Measurements from ENCODE around the gene APAF1. TPM values are rescaled to one million over a fixed set of nuclear protein-coding genes. Genes with fewer than 3 reads are reported as not detected.

Gene APAF1
- total and polyA plus RNA-seq, 4 donors = 25.7 to 42.8 (median 40.3) TPM

- no peak overlapping the region for H3K4me3 ChIP-seq (ENCODE audit: low read depth, low read length)
- WGBS (ENCODE audit: insufficient coverage) = no CpG with 5 or more reads among the region's 2 CpGs
- H3K36me3 ChIP-seq (ENCODE audit: control insufficient read depth, insufficient read depth, low read length) = peaks cover 27% of the 10 kb centered on the region
- DNase-seq (ENCODE audit: low read depth in 4 of 6, low spot score in 6 of 6) = no peak
- H3K27me3 ChIP-seq (ENCODE audit: control insufficient read depth, insufficient read depth, low read length) = no peaks in the 10 kb centered on the region
- no peaks in the 10 kb centered on the region for H3K4me1 ChIP-seq (ENCODE audit: control insufficient read depth, insufficient read depth, low read length)
- no peak overlapping the region for H3K27ac ChIP-seq (ENCODE audit: low read depth, low read length)
- no peaks in the 10 kb centered on the region for H3K9me3 ChIP-seq (ENCODE audit: control insufficient read depth, insufficient read depth, low read length)
These were observed 39.1 kb downstream of the APAF1 start for GRCh38 chr12:98684199-98684598.

- no CpG with 5 or more reads among the region's 2 CpGs for WGBS (ENCODE audit: insufficient coverage)
- no peak for DNase-seq (ENCODE audit: low read depth in 4 of 6, low spot score in 6 of 6)
- H3K36me3 ChIP-seq (ENCODE audit: control insufficient read depth, insufficient read depth, low read length) = peaks cover 26% of the 10 kb centered on the region
- H3K4me1 ChIP-seq (ENCODE audit: control insufficient read depth, insufficient read depth, low read length) = no peaks in the 10 kb centered on the region
- H3K27me3 ChIP-seq (ENCODE audit: control insufficient read depth, insufficient read depth, low read length) = no peaks in the 10 kb centered on the region
- H3K27ac ChIP-seq (ENCODE audit: low read depth, low read length) = no peak overlapping the region
- no peaks in the 10 kb centered on the region for H3K9me3 ChIP-seq (ENCODE audit: control insufficient read depth, insufficient read depth, low read length)
- H3K4me3 ChIP-seq (ENCODE audit: low read depth, low read length) = no peak overlapping the region
These were observed 41.5 kb downstream of the APAF1 start for GRCh38 chr12:98686603-98687002.

GRCh38 chr12:98691351-98691750 lies 46.3 kb downstream of the APAF1 start:
- no peaks in the 10 kb centered on the region for H3K27me3 ChIP-seq (ENCODE audit: control insufficient read depth, insufficient read depth, low read length)
- peaks cover 20% of the 10 kb centered on the region for H3K36me3 ChIP-seq (ENCODE audit: control insufficient read depth, insufficient read depth, low read length)
- no peaks in the 10 kb centered on the region for H3K9me3 ChIP-seq (ENCODE audit: control insufficient read depth, insufficient read depth, low read length)
- DNase-seq (ENCODE audit: low read depth in 4 of 6, low spot score in 6 of 6) = no peak
- no peak overlapping the region for H3K27ac ChIP-seq (ENCODE audit: low read depth, low read length)
- H3K4me3 ChIP-seq (ENCODE audit: low read depth, low read length) = no peak overlapping the region
- H3K4me1 ChIP-seq (ENCODE audit: control insufficient read depth, insufficient read depth, low read length) = no peaks in the 10 kb centered on the region

- no peak overlapping the region for H3K4me3 ChIP-seq (ENCODE audit: low read depth, low read length)
- no peak overlapping the region for H3K27ac ChIP-seq (ENCODE audit: low read depth, low read length)
- peaks cover 10% of the 10 kb centered on the region for H3K36me3 ChIP-seq (ENCODE audit: control insufficient read depth, insufficient read depth, low read length)
- WGBS (ENCODE audit: insufficient coverage) = 55% methylated on average over 4 of the region's 8 CpGs
- no peaks in the 10 kb centered on the region for H3K27me3 ChIP-seq (ENCODE audit: control insufficient read depth, insufficient read depth, low read length)
- H3K9me3 ChIP-seq (ENCODE audit: control insufficient read depth, insufficient read depth, low read length) = no peaks in the 10 kb centered on the region
- no peak for DNase-seq (ENCODE audit: low read depth in 4 of 6, low spot score in 6 of 6)
- no peaks in the 10 kb centered on the region for H3K4me1 ChIP-seq (ENCODE audit: control insufficient read depth, insufficient read depth, low read length)
These were observed 51.1 kb downstream of the APAF1 start for GRCh38 chr12:98696036-98696646.

DNA sequence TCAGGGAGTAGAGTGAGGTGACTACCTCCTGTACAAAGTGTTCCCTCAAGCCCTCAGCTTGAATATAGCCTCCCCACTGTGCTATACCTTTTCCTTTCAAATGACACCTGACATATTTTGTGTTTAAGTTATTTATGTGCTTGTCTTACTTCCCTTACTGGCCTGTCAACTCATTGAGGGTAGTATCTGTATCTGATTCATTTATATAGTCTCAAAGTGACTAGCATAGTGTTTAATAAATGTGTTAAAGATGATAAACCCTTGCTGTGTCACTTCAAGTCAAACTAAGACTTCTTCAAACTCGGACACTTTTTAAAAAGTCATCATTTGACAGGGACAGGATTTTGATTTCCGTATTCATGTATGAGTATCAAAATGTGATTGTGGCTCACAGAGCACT lies 52.1 kb downstream of the APAF1 start:
- no peak for DNase-seq (ENCODE audit: low read depth in 4 of 6, low spot score in 6 of 6)
- Histone ChIP-seq H3K4me3 (ENCODE audit: low read depth, low read length) (no peak overlapping the region), H3K27ac (ENCODE audit: low read depth, low read length) (no peak overlapping the region), H3K36me3 (ENCODE audit: control insufficient read depth, insufficient read depth, low read length) (peaks cover 5% of the 10 kb centered on the region), H3K9me3 (ENCODE audit: control insufficient read depth, insufficient read depth, low read length) (no peaks in the 10 kb centered on the region), H3K27me3 (ENCODE audit: control insufficient read depth, insufficient read depth, low read length) (no peaks in the 10 kb centered on the region), H3K4me1 (ENCODE audit: control insufficient read depth, insufficient read depth, low read length) (no peaks in the 10 kb centered on the region)
- 50% methylated on average over 1 of the region's 2 CpGs for WGBS (ENCODE audit: insufficient coverage)

- DNase-seq (ENCODE audit: low read depth in 4 of 6, low spot score in 6 of 6) = peak in 5 of 6 donors; percentile 29 to 92 (median 49)
- Histone ChIP-seq H3K4me3 (ENCODE audit: low read depth, low read length) (no peak overlapping the region), H3K27ac (ENCODE audit: low read depth, low read length) (no peak overlapping the region), H3K36me3 (ENCODE audit: control insufficient read depth, insufficient read depth, low read length) (peaks cover 4% of the 10 kb centered on the region), H3K4me1 (ENCODE audit: control insufficient read depth, insufficient read depth, low read length) (no peaks in the 10 kb centered on the region), H3K9me3 (ENCODE audit: control insufficient read depth, insufficient read depth, low read length) (no peaks in the 10 kb centered on the region), H3K27me3 (ENCODE audit: control insufficient read depth, insufficient read depth, low read length) (no peaks in the 10 kb centered on the region)
- 25% methylated on average over 2 of the region's 6 CpGs for WGBS (ENCODE audit: insufficient coverage)
These were observed 53.7 kb downstream of the APAF1 start for GRCh38 chr12:98698603-98699463.

GRCh38 chr12:98699586-98699985 lies 54.5 kb downstream of the APAF1 start:
- Histone ChIP-seq H3K27me3 (ENCODE audit: control insufficient read depth, insufficient read depth, low read length) (no peaks in the 10 kb centered on the region), H3K4me3 (ENCODE audit: low read depth, low read length) (no peak overlapping the region), H3K36me3 (ENCODE audit: control insufficient read depth, insufficient read depth, low read length) (peaks cover 4% of the 10 kb centered on the region), H3K9me3 (ENCODE audit: control insufficient read depth, insufficient read depth, low read length) (no peaks in the 10 kb centered on the region), H3K4me1 (ENCODE audit: control insufficient read depth, insufficient read depth, low read length) (no peaks in the 10 kb centered on the region), H3K27ac (ENCODE audit: low read depth, low read length) (no peak overlapping the region)
- WGBS (ENCODE audit: insufficient coverage) = no CpG with 5 or more reads among the region's 3 CpGs
- peak in 1 of 6 donors; percentile 48 for DNase-seq (ENCODE audit: low read depth in 4 of 6, low spot score in 6 of 6)

DNA sequence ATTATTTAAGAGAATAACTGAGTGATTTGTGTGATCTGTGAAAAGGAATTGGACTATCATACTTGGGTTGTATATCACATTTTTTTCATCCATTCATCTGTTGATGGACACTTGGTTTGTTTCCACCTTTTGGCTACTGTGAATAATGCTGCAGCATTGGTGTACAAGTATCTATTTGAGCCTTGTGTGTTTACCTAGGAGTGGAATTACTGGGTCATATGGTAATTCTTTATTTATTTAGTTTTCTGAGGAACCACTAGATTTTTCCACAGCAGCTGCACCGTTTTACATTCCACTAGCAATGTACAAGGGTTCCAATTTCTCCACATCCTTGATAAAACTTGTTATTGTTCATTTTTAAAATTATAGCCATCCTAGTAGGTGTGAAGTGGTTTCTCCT lies 56.1 kb downstream of the APAF1 start:
- no peak overlapping the region for H3K27ac ChIP-seq (ENCODE audit: low read depth, low read length)
- no peak overlapping the region for H3K4me3 ChIP-seq (ENCODE audit: low read depth, low read length)
- peaks cover 3% of the 10 kb centered on the region for H3K36me3 ChIP-seq (ENCODE audit: control insufficient read depth, insufficient read depth, low read length)
- no peaks in the 10 kb centered on the region for H3K27me3 ChIP-seq (ENCODE audit: control insufficient read depth, insufficient read depth, low read length)
- DNase-seq (ENCODE audit: low read depth in 4 of 6, low spot score in 6 of 6) = no peak
- no peaks in the 10 kb centered on the region for H3K4me1 ChIP-seq (ENCODE audit: control insufficient read depth, insufficient read depth, low read length)
- H3K9me3 ChIP-seq (ENCODE audit: control insufficient read depth, insufficient read depth, low read length) = no peaks in the 10 kb centered on the region
- WGBS (ENCODE audit: insufficient coverage) = no CpG with 5 or more reads among the region's 1 CpG

GRCh38 chr12:98709022-98709421 lies 63.9 kb downstream of the APAF1 start:
- 100% methylated on average over 1 of the region's 1 CpG for WGBS (ENCODE audit: insufficient coverage)
- H3K36me3 ChIP-seq (ENCODE audit: control insufficient read depth, insufficient read depth, low read length) = peaks cover 9% of the 10 kb centered on the region

GRCh38 chr12:98714426-98714825 lies 69.3 kb downstream of the APAF1 start:
- no peaks in the 10 kb centered on the region for H3K27me3 ChIP-seq (ENCODE audit: control insufficient read depth, insufficient read depth, low read length)
- no peak overlapping the region for H3K27ac ChIP-seq (ENCODE audit: low read depth, low read length)
- no peaks in the 10 kb centered on the region for H3K4me1 ChIP-seq (ENCODE audit: control insufficient read depth, insufficient read depth, low read length)
- no peaks in the 10 kb centered on the region for H3K9me3 ChIP-seq (ENCODE audit: control insufficient read depth, insufficient read depth, low read length)
- no peak overlapping the region for H3K4me3 ChIP-seq (ENCODE audit: low read depth, low read length)
- H3K36me3 ChIP-seq (ENCODE audit: control insufficient read depth, insufficient read depth, low read length) = peaks cover 13% of the 10 kb centered on the region
- WGBS (ENCODE audit: insufficient coverage) = no CpG with 5 or more reads among the region's 4 CpGs
- DNase-seq (ENCODE audit: low read depth in 4 of 6, low spot score in 6 of 6) = no peak

More at GRCh38 chr12:98709022-98709421, 63.9 kb downstream of the APAF1 start:
- Histone ChIP-seq H3K27ac (ENCODE audit: low read depth, low read length) (no peak overlapping the region), H3K4me3 (ENCODE audit: low read depth, low read length) (no peak overlapping the region), H3K27me3 (ENCODE audit: control insufficient read depth, insufficient read depth, low read length) (no peaks in the 10 kb centered on the region), H3K4me1 (ENCODE audit: control insufficient read depth, insufficient read depth, low read length) (no peaks in the 10 kb centered on the region), H3K9me3 (ENCODE audit: control insufficient read depth, insufficient read depth, low read length) (no peaks in the 10 kb centered on the region)
- no peak for DNase-seq (ENCODE audit: low read depth in 4 of 6, low spot score in 6 of 6)

All from spinal cord (tissue), 10 donors.